Central memory CD4-positive, alpha-beta T cell (primary cell): ENCODE measurements around the gene THAP11.

ENCODE experiments used
- DNase-seq: peaks from one replicate; pipeline ENCODE4 v3.0.0; 2022
- total RNA-seq, 3 experiments: gene quantifications; one replicate each; lab custom pipeline; 2026; lab: John Stamatoyannopoulos, UW

THAP11 gene
- total RNA-seq: 28.9 to 96.7 (median 60.1) reads per million in 3 experiments

DNA sequence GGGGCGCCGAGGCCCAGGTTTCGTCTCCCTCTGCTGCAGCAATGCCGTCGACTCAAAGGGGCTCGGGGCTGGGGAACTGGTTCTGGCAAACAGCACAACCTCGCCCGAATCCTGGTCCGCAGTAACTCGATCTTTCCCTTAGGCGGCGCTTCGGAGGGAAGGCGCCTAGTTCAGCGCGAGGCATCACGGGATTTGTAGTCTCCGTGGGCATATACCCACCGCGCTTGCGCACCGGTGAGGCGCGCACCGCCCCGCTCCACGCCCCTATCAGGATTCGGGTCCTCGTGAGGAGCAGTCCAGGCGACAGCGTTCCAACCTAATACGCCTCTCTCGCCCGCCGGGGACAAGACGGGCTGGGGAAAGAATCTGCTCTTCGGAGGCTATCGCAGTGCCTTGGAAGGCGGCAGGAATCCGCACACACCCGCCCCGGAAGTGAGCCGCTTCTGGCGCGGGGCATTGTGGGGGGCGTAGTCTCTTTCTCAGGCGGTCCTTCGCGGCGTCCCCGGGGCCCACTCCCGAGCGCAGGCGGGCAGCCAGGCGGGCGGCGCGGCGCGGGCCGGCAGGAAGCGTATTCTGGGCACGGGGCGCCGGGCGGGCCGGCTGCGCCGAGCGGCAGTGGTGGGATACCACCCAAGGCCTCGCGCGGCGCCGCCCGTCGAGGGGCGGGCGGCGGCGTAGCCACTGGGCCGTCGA is at the start of gene THAP11:
Gene THAP11, plus strand, starts transcription at position 505 of the 693 bp plus-strand sequence. CDS start 235 bp downstream, outside the sequence.
- peak; percentile 94 for DNase-seq

DNA sequence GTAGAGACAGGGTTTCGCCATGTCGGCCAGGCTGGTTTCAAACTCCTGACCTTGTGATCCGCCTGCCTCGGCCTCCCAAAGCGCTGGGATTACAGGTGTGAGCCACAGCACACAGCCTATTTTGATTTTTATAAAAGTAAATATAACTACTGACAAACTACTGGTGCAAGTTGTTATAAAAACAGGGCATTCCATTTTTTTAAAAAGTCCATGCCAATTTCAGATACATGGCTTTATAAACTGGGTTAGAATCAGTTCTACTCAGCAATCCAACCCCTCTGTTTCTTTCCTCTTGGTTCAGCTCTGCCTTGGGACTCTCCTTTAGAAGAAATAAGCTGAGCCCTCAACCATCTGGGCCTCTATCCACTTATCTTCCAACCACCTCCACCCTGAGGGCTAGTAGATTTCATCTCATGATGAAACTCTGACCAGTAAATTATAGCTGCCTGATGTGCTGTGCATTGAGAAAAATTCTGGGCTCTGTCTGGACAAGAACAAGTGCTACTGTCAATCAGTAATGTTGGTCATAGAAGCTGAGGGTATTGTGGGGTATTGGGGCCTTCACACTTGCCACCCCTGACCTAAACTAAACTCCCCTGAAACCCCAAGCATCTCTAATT is 45.9 kb upstream of the THAP11 start:
- DNase-seq: no peak

DNA sequence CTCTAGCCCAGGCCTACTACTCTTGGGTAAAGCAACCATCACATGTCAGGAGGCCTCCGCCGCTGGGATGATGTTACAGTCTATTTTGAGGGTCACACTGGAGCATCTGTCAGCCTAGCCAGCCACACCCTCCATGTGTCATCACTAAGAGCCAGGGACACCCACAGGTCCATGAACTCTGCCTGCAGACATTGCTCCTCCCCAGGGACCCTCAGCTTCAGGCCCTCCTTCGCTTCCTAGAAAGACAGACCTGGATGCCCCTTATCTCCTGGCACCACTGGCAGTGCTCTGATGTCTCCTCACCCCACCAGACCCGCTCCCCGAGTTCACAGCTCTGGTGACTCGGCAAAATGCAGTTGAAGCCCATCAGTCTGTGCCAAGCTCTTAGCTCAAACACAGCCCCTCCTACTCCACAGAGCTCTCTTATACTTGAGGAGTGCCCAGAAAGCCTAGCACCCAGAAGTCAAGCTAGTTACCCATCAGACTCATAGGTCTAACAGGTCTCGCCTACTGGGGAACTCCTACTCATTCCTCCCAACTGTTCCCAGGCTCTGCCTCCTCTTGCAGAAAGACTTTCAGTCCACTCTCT is 41.7 kb upstream of the THAP11 start:
- no peak for DNase-seq

DNA sequence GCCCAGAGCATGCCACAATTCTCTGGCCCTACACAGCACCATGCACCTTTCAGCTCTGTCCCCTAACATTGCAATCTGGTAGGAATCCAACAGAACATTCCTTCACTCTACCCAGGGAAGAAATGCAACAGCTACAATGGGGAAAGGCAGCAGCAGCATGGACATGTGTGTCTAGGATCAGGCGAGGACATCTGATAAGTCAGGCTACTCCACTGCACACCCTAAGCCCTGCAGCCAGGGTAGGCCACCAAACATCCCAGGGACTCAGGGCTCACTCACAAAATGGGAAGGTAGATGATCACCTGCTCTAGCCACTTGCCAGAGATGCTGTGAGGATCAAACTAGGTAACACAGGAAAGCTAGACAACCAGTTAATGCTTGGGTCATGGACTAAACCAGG is 40.9 kb upstream of the THAP11 start:
- no peak for DNase-seq

DNA sequence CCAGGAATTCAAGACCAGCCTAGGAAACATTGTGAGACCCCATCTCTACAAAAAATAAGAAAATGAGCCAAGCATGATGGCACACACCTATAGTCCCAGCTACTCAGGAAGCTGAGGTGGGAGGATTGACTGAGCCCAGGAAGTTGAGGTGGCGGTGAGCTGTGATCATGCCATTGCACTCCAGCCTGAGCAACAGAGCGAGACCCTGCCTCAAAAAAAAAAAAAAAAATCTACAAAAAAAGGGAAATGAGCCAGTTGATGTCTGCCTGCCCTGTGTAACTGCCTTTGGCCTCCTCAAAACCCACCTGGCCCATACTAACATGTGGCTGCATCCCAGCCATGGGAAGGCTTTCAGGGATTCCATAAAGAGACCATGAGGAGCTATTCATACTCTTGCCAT is 40.2 kb upstream of the THAP11 start:
- peak; percentile 50 for DNase-seq

DNA sequence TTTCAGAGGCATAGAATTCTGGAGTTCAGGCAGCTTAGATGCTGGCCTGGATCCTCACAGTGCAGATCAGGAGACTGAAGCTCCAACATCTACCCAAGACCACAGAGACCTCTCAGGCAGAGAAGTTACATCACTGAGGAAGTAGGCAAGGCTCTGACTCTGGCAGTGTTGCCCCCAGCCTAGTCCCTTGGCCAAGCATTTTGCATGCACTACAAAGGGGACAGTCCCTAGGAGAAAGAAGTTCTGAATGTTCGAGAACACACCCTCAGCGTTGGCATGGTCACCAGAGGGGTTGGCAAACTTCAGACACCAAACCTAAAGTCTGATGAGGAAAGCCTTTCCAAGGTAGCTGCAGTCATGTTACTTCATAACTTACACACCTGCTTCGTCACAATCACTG is 38.2 kb upstream of the THAP11 start:
- DNase-seq: no peak

DNA sequence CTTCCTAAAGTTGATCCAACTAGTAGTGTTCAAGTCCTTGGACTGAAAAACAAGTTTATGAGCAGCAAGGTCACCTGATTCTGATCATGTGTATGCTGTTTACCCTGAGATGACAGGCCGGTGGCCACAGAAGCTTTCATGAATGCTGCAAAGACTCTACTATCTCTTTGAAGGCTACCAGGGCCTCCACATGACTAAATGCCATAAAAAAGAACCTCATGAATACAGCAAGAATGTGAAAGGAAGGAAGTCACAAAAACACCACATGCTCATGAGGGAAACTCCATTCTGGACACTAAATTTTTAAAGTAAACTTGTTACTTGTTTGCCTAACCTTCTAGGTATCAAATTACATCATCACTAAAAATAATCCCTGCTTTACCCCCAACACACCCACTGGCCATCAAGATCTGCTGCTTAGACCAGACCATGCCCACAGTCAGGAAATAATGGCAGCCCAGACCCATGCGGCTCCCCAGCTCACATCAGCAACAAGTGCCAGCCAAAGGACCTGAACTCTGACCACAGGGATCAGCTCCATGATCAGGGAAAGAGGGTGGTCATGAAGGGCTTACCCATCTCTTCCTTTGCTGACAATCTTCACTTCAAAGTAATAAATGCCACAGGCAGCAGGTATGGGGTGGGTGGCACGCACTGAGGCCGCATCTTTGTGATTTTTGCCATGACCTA is 37.1 kb upstream of the THAP11 start:
- DNase-seq: no peak

DNA sequence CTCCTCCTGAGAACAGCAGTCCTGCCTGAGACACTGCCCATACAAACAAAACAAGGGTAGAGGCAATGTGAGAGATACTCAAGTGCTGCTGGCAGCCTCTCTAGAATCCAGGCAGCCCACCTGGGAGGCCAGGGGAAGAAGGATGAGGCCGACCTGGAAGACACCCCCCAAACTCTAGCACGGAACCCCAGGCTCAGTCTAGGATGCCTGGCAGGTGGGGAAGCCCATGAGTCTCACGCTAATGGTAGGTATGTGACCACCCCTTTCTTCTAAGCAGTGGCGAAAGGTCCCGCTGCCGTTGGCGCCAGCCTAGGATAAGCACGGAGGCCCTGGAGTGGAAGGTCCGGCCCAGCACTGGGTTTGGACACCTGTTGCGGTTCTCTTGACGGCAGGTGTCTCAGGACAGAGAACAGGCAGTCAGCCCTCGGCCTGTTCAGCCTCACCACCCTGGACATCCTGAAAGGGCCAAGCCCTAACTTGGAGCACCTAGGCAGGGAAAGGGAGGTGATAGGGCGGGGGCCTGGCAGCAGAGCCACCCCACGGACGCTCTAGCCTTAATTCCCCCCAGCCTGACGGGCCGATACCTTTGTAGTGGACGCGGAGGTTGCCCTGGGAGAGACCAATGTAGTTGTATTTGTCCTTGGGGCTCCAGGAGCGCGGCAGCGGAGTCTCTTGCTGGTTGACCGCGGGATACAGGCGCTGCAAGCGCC is 36.2 kb upstream of the THAP11 start:
- no peak for DNase-seq

DNA sequence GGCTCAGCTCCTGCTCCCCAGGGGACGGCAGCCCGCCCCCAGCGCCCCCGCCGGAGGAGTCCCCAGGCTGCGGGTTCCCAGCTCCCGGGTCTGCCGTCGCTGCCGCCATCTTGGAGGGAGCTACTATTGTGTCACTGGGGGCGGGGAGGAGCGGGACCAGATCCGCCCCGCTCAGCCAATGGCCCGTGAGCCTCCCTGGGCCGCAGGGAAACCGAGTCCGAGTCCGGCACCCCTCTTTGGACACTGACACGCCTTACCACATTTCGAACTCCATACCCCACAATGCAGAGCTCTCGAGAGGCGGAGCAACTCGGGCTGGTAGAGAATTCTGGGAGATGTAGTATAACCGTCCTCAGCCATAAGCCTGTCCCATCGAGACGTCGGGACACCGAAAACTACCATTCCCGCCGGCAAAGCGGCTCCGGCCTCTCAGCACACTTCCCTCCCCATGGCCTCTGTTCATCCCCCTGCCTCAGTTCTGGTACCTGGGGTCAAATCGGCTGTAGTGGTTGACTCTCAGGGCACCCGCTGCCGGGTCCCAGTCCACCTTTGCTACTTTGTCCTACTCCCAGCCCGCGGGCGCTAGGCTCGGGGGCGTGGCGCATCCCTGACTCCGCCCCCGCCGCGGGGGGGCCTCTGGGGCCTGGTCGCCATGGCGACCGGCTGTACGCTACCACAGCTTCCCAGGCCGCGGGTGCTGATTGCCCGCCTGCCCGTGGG is 35.5 kb upstream of the THAP11 start, which contains the start of the genes RANBP10 and TSNAXIP1:
Gene RANBP10, minus strand, starts transcription at position 133 of the 720 bp plus-strand sequence. Its CDS starts 24 bp downstream, at position 109.
Gene TSNAXIP1, plus strand, starts transcription at position 462 of the 720 bp plus-strand sequence. CDS start 261 bp downstream, outside the sequence.
- peak; percentile 98 for DNase-seq

DNA sequence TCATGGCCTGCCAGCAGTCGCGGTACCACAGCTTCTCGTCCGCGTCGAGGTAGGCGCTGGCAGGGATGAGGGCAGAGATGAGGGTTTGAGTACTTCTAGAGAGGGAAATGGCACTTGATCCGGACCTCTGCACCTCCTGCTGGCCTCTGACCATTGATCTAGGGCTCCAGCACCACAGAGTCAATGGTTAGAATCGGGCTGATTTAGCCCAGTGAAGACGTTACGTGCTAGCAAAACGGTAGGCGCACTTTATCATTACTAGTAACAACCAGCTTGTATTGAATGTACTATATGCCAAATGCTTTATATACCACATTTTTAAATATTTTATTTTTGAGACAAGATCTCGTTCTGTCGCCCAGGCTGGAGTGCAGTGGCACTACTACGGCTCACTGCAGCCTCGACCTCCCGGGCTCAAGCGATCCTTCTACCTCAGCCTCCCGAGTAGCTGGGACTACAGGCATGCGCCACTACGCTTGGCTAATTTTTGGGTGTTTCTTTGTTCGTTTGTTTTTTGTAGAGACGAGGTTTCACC is 34.9 kb upstream of the THAP11 start:
- no peak for DNase-seq

DNA sequence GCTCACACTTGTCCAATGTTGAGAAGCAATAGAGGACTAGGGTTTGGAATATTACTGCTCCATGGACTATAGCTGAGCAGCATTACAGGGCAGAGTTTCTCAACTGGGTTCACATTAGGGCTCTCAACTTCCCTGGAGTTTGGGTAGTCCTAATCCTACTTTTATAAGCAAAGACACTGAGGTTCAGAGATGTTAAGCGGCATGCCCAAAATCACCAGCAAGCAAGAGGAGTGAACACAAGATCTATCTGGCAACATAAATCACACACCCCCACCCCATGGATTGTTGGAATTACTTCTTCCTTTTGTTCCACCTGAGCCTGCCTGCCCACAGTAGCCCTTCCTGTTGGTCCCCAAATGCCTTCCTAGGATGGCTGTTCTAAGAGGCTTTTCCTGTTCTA is 30.2 kb upstream of the THAP11 start:
- no peak for DNase-seq

DNA sequence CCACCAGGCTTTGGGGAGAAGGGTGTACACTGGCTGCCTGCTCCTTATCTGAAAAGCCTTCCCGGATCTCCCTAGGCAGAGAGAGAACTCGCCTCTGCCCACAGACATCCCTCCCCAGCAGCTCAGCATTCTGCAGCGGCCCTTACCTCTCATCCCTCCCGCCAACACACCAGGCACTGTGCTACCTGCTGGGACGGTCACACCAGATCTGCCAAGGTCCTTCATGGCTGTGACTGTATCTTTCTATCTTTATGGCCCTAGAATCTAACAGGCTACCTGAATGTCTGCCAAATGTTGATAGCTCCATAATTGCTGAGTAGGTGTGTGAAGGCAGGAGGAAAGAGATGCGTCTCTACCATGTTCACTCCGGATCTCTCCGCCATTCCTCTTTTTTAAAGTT is 27.6 kb upstream of the THAP11 start:
- DNase-seq: no peak

DNA sequence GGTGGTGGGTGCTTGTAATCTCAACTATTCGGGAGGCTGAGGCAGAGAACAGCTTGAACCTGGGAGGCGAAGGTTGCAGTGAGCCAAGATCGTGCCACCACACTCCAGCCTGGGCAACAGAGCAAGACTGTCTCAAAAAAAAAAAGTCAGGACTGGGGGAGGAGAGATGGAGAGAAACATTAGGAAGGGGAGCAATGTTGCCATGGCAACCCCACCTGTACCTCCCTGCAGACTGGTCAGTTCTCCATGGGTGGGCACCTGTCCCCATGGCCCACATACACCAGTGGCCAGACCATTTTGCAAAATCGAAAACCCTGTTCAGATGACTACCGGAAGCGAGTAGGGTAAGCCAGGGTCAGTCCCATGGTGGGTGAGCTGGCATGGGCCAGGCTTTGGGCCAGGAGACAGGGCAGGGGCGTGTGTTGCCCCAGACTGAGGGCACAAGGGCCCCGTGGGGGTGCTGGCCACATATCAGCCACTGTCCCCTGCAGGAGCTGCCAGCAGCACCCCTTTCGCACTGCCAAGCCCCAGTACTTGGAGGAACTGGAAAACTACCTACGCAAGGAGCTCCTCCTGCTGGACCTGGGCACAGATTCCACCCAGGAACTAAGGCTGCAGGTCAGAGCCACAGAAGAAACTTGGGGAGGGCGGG is 21.4 kb upstream of the THAP11 start:
- no peak for DNase-seq

DNA sequence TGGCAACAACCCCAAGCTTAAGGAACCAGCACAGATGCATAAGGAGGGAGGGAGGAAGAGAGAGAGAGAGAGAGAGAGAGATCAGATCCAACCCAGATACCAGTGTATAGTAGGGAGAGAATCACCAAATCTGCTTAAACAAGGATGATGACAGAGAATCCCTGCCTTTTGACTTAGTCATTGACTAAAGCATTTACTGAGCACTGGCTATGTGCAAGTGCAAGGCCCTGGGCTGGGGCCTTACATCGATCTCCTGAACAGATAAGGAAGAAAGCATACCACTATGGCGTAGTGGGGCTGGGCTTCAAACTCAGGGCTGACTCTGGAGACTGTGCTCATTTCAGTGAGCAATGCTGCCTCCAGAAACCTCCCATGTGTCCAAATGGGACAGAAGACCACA is 19.6 kb upstream of the THAP11 start:
- DNase-seq: no peak

DNA sequence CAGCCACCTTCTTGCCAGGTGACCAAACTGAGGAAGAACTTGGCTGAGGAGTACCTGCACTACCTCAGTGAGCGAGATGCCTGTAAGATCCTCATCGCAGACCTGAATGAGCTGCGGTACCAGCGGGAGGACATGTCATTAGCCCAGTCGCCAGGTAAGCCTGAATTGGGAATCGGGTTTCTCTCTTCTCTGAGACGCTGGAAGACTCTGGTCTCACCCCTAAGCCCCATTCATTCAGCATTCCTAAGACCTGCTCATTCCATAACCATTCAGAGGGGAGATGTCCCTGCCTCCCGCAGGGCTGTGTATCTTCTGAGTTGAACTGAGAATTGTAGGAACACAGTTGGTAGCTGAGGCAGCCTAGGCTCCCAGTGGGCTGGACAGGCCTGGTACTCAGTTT is 17.0 kb upstream of the THAP11 start:
- no peak for DNase-seq

DNA sequence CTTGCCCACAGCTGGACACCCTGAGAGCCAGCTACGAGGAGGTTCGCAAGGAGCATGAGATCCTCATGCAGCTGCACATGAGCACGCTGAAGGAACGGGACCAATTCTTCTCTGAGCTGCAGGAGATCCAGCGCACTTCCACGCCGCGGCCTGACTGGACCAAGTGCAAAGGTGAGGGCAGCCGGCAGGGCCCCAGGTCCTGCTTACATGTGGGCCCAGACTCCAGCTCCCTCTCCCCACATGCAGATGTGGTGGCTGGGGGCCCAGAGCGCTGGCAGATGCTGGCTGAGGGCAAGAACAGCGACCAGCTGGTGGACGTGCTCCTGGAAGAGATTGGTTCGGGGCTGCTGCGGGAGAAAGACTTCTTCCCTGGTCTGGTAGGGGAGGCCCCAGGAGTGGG is 16.2 kb upstream of the THAP11 start:
- DNase-seq: no peak

DNA sequence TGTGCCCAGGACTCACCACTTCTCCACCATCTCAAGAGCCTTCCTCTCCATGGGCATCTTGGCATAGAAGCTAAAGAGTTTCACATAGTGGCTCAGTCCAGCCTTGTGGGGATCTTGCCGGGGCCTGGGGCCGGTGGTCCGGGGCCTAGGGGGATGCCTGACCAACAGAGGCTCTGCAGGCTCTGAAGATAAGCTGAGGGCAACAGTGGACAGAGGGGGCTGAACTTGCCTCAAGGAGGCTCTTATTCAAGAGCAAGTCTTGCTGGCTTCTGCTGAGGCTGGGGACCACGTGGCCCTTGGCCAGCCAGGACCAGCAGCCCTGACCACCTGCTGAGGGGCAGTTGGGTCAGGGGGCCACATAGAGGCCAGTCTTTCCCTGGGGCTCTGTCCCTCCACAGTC is 13.5 kb upstream of the THAP11 start:
- DNase-seq: no peak

DNA sequence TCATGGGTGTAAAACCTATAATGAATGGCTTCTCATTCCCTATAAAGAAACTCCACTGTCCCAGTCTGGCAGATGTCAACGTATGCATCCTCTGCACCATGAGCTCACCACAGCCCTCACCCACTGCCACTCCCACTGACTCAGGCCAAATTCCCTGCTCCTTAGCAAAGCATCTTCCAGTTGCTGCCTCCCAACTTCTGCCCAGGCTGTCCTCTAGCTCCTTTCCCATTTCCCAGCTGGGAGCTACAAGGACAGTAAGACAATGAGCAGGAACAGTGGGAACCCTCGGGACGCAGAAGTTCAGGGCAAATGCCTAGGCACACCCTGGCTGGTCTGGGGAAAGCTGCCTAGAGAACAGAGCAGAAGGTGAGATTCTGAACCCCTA is 9.1 kb upstream of the THAP11 start:
- no peak for DNase-seq

DNA sequence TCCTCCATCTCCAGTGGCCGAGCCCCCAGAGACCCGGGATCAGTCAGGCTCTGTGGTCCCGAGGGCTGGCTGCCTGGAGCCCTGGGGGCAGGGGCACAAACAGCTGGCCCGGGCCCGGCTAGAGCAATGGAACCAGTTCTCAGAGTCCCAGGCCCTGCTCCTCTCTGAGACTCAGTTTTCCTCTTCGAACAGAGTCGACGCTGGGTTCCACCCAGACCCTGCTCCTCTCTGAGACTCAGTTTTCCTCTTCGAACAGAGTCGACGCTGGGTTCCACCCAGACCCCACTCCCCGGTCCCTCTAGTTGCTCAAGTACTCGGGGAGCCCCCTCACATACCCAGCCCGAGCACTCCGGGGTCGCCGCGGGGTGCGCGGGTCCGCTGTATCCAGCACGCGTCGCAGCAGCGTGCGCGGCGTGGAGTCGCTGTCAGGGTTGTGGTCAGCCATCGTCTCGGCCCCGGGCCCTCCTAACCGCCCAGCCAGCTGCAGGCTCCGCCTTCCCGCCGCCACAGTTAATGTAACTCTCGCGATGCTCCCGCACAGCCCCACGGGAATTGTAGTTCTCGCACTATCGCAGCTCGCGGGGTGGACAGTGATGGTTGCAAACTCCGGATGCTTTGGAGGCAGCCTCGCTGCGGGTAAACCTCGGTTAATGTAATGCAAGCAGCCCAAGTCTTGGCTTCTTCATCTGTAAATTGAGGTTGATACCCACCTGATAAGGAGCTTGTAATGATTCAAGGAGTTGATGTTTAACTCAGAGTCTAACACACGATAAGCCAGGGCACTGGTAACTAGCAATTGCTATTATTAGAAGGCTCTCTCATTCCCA is 8.5 kb upstream of the THAP11 start:
- peak; percentile 88 for DNase-seq

DNA sequence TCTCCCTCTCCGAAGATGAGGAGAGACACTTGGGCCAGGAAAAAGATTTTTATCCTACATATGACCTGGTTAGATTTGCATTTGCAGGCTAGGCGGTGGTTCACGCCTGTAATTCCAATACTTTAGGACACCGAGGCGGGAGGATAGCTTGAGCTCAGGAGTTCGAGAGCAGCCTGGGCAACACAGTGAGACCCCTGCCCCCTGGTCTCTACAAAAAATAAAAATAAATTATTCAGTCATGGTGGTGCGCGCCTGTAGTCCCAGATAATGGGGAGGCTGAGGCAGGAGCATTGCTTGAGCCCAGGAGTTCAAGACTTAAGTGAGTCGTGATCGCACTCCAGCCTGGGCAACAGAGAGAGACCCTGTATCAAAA is 7.9 kb upstream of the THAP11 start:
- DNase-seq: no peak
